ENCODE results near the gene MTRF1. TPM values are rescaled to one million over a fixed set of nuclear protein-coding genes. Genes with fewer than 3 reads are reported as not detected.

The MTRF1 gene
- total RNA-seq, 4 donors from 2014 or later, result 7.0 to 12.9 (median 7.6) TPM

GRCh38 chr13:41306271-41307145 is 43.1 kb upstream of the MTRF1 start:
- DNase-seq (ENCODE audit: low spot score in 2 of 2), result no peak
- TF ChIP-seq, protein P1, sequence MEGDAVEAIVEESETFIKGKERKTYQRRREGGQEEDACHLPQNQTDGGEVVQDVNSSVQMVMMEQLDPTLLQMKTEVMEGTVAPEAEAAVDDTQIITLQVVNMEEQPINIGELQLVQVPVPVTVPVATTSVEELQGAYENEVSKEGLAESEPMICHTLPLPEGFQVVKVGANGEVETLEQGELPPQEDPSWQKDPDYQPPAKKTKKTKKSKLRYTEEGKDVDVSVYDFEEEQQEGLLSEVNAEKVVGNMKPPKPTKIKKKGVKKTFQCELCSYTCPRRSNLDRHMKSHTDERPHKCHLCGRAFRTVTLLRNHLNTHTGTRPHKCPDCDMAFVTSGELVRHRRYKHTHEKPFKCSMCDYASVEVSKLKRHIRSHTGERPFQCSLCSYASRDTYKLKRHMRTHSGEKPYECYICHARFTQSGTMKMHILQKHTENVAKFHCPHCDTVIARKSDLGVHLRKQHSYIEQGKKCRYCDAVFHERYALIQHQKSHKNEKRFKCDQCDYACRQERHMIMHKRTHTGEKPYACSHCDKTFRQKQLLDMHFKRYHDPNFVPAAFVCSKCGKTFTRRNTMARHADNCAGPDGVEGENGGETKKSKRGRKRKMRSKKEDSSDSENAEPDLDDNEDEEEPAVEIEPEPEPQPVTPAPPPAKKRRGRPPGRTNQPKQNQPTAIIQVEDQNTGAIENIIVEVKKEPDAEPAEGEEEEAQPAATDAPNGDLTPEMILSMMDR (IDR thresholded peaks at IDR 0.05), result no peak
- TF ChIP-seq EP300 (IDR thresholded peaks at IDR 0.05) (no peak), POLR2AphosphoS5 (IDR thresholded peaks at IDR 0.05) (no peak), POLR2A (IDR thresholded peaks at IDR 0.05) (no peak)
- H3K27me3 ChIP-seq, result no peaks in the 10 kb centered on the region
- H3K4me3 ChIP-seq, result no peak overlapping the region
- H3K27ac ChIP-seq, result no peak overlapping the region
- no peaks in the 10 kb centered on the region for H3K36me3 ChIP-seq
- 78% methylated on average over 15 of the region's 15 CpGs for WGBS
- H3K9me3 ChIP-seq, result no peaks in the 10 kb centered on the region
- peaks cover 4% of the 10 kb centered on the region for H3K4me1 ChIP-seq

GRCh38 chr13:41304551-41304950 is 41.2 kb upstream of the MTRF1 start:
- Histone ChIP-seq H3K36me3 (no peaks in the 10 kb centered on the region), H3K9me3 (no peaks in the 10 kb centered on the region), H3K4me3 (no peak overlapping the region), H3K27me3 (no peaks in the 10 kb centered on the region), H3K4me1 (no peaks in the 10 kb centered on the region), H3K27ac (no peak overlapping the region)
- TF ChIP-seq POLR2A (IDR thresholded peaks at IDR 0.05) (no peak), POLR2AphosphoS5 (IDR thresholded peaks at IDR 0.05) (no peak), EP300 (IDR thresholded peaks at IDR 0.05) (no peak)
- TF ChIP-seq, protein P1 (IDR thresholded peaks at IDR 0.05), result no peak
- DNase-seq (ENCODE audit: low spot score in 2 of 2), result no peak

DNA sequence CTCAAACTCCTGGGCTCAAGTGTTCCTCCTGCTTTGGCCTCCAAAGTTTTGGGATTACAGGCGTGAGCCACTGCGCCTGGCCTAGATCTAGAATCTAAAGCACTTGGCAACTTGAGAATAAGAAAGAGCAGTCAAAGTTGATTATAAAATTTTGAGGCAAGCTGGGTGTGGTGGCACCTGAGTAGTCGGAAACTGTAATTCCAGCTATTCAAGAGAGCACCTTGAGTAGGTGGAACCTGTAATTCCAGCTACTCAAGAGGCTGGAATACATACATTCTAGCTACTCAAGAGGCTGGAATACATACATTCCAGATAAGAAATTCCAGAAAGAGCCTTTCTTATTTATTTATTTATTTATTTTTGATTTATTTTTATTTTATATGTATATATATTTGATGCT is 39.4 kb upstream of the MTRF1 start:
- Histone ChIP-seq H3K36me3 (no peaks in the 10 kb centered on the region), H3K4me1 (no peaks in the 10 kb centered on the region), H3K27me3 (no peaks in the 10 kb centered on the region), H3K9me3 (no peaks in the 10 kb centered on the region), H3K27ac (no peak overlapping the region), H3K4me3 (no peak overlapping the region)
- 67% methylated on average over 3 of the region's 3 CpGs for WGBS
- no peak for DNase-seq (ENCODE audit: low spot score in 2 of 2)
- TF ChIP-seq EP300 (IDR thresholded peaks at IDR 0.05) (no peak), POLR2AphosphoS5 (IDR thresholded peaks at IDR 0.05) (no peak), POLR2A (IDR thresholded peaks at IDR 0.05) (no peak)
- TF ChIP-seq, protein P1 (IDR thresholded peaks at IDR 0.05), result no peak

- Histone ChIP-seq H3K4me3 (no peak overlapping the region), H3K4me1 (no peaks in the 10 kb centered on the region), H3K9me3 (no peaks in the 10 kb centered on the region), H3K27ac (no peak overlapping the region), H3K36me3 (no peaks in the 10 kb centered on the region), H3K27me3 (no peaks in the 10 kb centered on the region)
- DNase-seq (ENCODE audit: low spot score in 2 of 2), result no peak
- 94% methylated on average over 4 of the region's 4 CpGs for WGBS
- TF ChIP-seq POLR2A (IDR thresholded peaks at IDR 0.05) (no peak), POLR2AphosphoS5 (IDR thresholded peaks at IDR 0.05) (no peak), EP300 (IDR thresholded peaks at IDR 0.05) (no peak)
- TF ChIP-seq, protein P1 (IDR thresholded peaks at IDR 0.05), result no peak
Measured at GRCh38 chr13:41299316-41300094, 36.1 kb upstream of the MTRF1 start.

Measured in suprapubic skin (tissue), 4 donors.